ENCODE results near the gene ZNF600. TPM values are rescaled to one million over a fixed set of nuclear protein-coding genes. Genes with fewer than 3 reads are reported as not detected.

Gene ZNF600
- total and polyA plus RNA-seq, 2 of the 8 experiments (the other 6 are each of a cell fraction or from before 2014, with no cell fraction given), result 2.1 to 8.0 TPM

GRCh38 chr19:52739576-52739975 lies 47.0 kb downstream of the ZNF600 start:
- Histone ChIP-seq H2BK20ac (ENCODE audit: low read length) (no peak overlapping the region), H3K27me3 (replicated peaks in 1 of 4; ENCODE audit: control insufficient read depth in 3 of 4, extremely low read depth in 1 of 4, insufficient read depth in 3 of 4, low read length in 3 of 4) (no peaks in the 10 kb centered on the region), H3K4ac (replicated peaks; ENCODE audit: insufficient read length, low read depth, low read length) (no peak overlapping the region), H3K4me2 (ENCODE audit: insufficient read depth in 1 of 2, low read depth in 2 of 2, low read length in 2 of 2) (no peak overlapping the region), H3K27ac (ENCODE audit: low read depth, low read length) (no peak overlapping the region), H3K14ac (ENCODE audit: insufficient read length) (no peak overlapping the region), H3K36me3 (ENCODE audit: control insufficient read depth in 2 of 4, insufficient read depth in 4 of 4, low read length in 3 of 4) (no peaks in the 10 kb centered on the region), H2AK5ac (ENCODE audit: low read depth, low read length) (no peak overlapping the region), H2BK15ac (ENCODE audit: low read length) (no peak overlapping the region), H3K79me1 (ENCODE audit: low read depth, low read length) (no peaks in the 10 kb centered on the region), H2BK5ac (ENCODE audit: low read depth, low read length) (no peak overlapping the region), H2BK120ac (replicated peaks; ENCODE audit: low read depth, low read length) (no peak overlapping the region), H3K9me3 (ENCODE audit: insufficient read depth in 2 of 2, low read depth in 1 of 2, low read length in 1 of 2) (no peaks in the 10 kb centered on the region; a peak in 1 of 4 replicates), H3K56ac (replicated peaks; ENCODE audit: insufficient read length, low read depth, low read length) (no peak overlapping the region), H3K23me2 (ENCODE audit: low read depth, low read length) (no peaks in the 10 kb centered on the region), H3K4me1 (replicated peaks in 1 of 4; ENCODE audit: control insufficient read depth in 3 of 4, insufficient read depth in 4 of 4, low read length in 3 of 4) (peaks cover 0 to 6% (median 3%) of the 10 kb centered on the region in 4 experiments; a peak in 4 of 7 replicates), H4K5ac (ENCODE audit: insufficient read length, low read depth, low read length) (no peak overlapping the region), H2BK12ac (ENCODE audit: low read depth, low read length) (no peak overlapping the region), H3K23ac (ENCODE audit: insufficient read length) (no peak overlapping the region), H2AFZ (ENCODE audit: low read length) (no peak overlapping the region), H4K8ac (ENCODE audit: extremely low read depth, insufficient read depth, low read length) (no peak overlapping the region), H4K91ac (replicated peaks; ENCODE audit: insufficient read length, low read length) (no peak overlapping the region), H3K9ac (replicated peaks in 1 of 4; ENCODE audit: extremely low read depth in 1 of 4, low read depth in 3 of 4, low read length in 3 of 4) (no peak overlapping the region), H3K18ac (ENCODE audit: extremely low read depth, low read length) (no peak overlapping the region), H3K79me2 (ENCODE audit: control insufficient read depth in 1 of 2, insufficient read depth in 2 of 2, low read length in 2 of 2) (no peaks in the 10 kb centered on the region), H4K20me1 (replicated peaks in 1 of 2; ENCODE audit: control insufficient read depth in 1 of 2, insufficient read depth in 2 of 2, low read length in 2 of 2) (no peaks in the 10 kb centered on the region), H3K4me3 (ENCODE audit: extremely low read depth in 1 of 4, insufficient read depth in 2 of 4, low read depth in 3 of 4, low read length in 4 of 4) (no peak overlapping the region)
- DNase-seq (ENCODE audit: low read depth in 1 of 2, low spot score in 2 of 2) (no peak), FAIRE-seq (no peak)
- POLR2A ChIA-PET (ENCODE audit: partially characterized antibody), result no interaction called here
- WGBS, 2 experiments (ENCODE audit: extremely low coverage in 1 of 2, insufficient coverage in 1 of 2, insufficient read length in 1 of 2, insufficient replicate concordance in 2 of 2, low coverage in 1 of 2, low lambda C conversion rate in 2 of 2, missing lambda C conversion rate in 1 of 2), result 82% methylated on average over 8 of the region's 14 CpGs; no CpG with 5 or more reads in 1 of the 2 experiments
- CTCF ChIA-PET (ENCODE audit: partially characterized antibody), result no interaction called here
- no peak for TF ChIP-seq NANOG (IDR thresholded peaks at IDR 0.05; ENCODE audit: insufficient read depth, low read depth, low read length, poor library complexity, severe bottlenecking)
- no peak for TF ChIP-seq BRCA1 (IDR thresholded peaks at IDR 0.05; ENCODE audit: low read depth, low read length)

Measured in H1 (cell line).